ENCODE data around the gene COPS9. TPM values are rescaled to one million over a fixed set of nuclear protein-coding genes. Genes with fewer than 3 reads are reported as not detected.

Gene COPS9
- total RNA-seq, 1 experiment from 2014 or later = 107 TPM

- no peak for DNase-seq (ENCODE audit: low read depth)
Measured at GRCh38 chr2:240166191-240166590, 30.1 kb upstream of the COPS9 start.

- no peak for DNase-seq (ENCODE audit: low read depth)
Measured at GRCh38 chr2:240165661-240166060, 29.6 kb upstream of the COPS9 start.

GRCh38 chr2:240165034-240165433 lies 28.9 kb upstream of the COPS9 start:
- DNase-seq (ENCODE audit: low read depth) = no peak

- DNase-seq (ENCODE audit: low read depth) = no peak
Measured at GRCh38 chr2:240164586-240164985, 28.5 kb upstream of the COPS9 start.

GRCh38 chr2:240163844-240164574 lies 27.9 kb upstream of the COPS9 start:
- DNase-seq (ENCODE audit: low read depth) = no peak

GRCh38 chr2:240162939-240163714 lies 27.0 kb upstream of the COPS9 start:
- no peak for DNase-seq (ENCODE audit: low read depth)

- DNase-seq (ENCODE audit: low read depth) = no peak
Measured at GRCh38 chr2:240162531-240162930, 26.4 kb upstream of the COPS9 start.

GRCh38 chr2:240162032-240162431 lies 25.9 kb upstream of the COPS9 start:
- DNase-seq (ENCODE audit: low read depth) = no peak

- DNase-seq (ENCODE audit: low read depth) = no peak
Measured at GRCh38 chr2:240161087-240161750, 25.1 kb upstream of the COPS9 start.

- DNase-seq (ENCODE audit: low read depth) = no peak
Measured at GRCh38 chr2:240160291-240161086, 24.4 kb upstream of the COPS9 start.

GRCh38 chr2:240159251-240159839 lies 23.2 kb upstream of the COPS9 start:
- no peak for DNase-seq (ENCODE audit: low read depth)

GRCh38 chr2:240157147-240157470 lies 21.0 kb upstream of the COPS9 start:
- no peak for DNase-seq (ENCODE audit: low read depth)

GRCh38 chr2:240156435-240157146 lies 20.5 kb upstream of the COPS9 start:
- no peak for DNase-seq (ENCODE audit: low read depth)

GRCh38 chr2:240155745-240156390 lies 19.8 kb upstream of the COPS9 start:
- no peak for DNase-seq (ENCODE audit: low read depth)

- no peak for DNase-seq (ENCODE audit: low read depth)
Measured at GRCh38 chr2:240155048-240155744, 19.1 kb upstream of the COPS9 start.

- DNase-seq (ENCODE audit: low read depth) = no peak
Measured at GRCh38 chr2:240154606-240155005, 18.5 kb upstream of the COPS9 start.

GRCh38 chr2:240153418-240153817 lies 17.3 kb upstream of the COPS9 start:
- DNase-seq (ENCODE audit: low read depth) = no peak

GRCh38 chr2:240151477-240152031 lies 15.4 kb upstream of the COPS9 start:
- DNase-seq (ENCODE audit: low read depth) = no peak

- no peak for DNase-seq (ENCODE audit: low read depth)
Measured at GRCh38 chr2:240149943-240150784, 14.1 kb upstream of the COPS9 start.
